ENCODE data around the gene MALL.

DNA sequence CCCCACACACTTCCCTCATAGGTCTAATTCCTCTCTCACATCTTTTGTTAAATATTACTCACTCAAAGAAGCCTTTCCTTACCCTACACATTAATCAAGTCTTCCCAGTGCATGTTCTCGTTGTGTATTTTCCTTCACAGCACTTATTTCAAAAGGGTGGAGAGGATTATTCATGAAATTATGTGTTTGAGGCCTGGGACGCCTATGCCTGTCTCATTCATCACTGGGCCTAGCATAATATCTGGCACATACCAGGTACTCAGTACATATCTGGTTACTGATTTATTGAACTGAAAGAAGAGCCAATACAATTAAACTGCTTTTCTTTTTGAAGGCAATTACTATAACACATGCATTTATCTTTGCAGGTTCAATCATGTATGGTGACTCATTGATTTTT lies 15.1 kb upstream of the MALL start:
- TF ChIP-seq NANOG (IDR thresholded peaks at IDR 0.05; ENCODE audit: borderline replicate concordance) (no peak), EZH2 (IDR thresholded peaks at IDR 0.05; ENCODE audit: low read depth, unreplicated experiment) (no peak), POLR2AphosphoS5 (IDR thresholded peaks at IDR 0.05; ENCODE audit: low read depth) (no peak), EZH2phosphoT487 (IDR thresholded peaks at IDR 0.05; ENCODE audit: unreplicated experiment) (no peak), JUNB (IDR thresholded peaks at IDR 0.05; ENCODE audit: unreplicated experiment) (no peak), CREB1 (CRISPR knock-in tag; IDR thresholded peaks at IDR 0.05; ENCODE audit: low read depth) (no peak)
- TF ChIP-seq, protein P1, sequence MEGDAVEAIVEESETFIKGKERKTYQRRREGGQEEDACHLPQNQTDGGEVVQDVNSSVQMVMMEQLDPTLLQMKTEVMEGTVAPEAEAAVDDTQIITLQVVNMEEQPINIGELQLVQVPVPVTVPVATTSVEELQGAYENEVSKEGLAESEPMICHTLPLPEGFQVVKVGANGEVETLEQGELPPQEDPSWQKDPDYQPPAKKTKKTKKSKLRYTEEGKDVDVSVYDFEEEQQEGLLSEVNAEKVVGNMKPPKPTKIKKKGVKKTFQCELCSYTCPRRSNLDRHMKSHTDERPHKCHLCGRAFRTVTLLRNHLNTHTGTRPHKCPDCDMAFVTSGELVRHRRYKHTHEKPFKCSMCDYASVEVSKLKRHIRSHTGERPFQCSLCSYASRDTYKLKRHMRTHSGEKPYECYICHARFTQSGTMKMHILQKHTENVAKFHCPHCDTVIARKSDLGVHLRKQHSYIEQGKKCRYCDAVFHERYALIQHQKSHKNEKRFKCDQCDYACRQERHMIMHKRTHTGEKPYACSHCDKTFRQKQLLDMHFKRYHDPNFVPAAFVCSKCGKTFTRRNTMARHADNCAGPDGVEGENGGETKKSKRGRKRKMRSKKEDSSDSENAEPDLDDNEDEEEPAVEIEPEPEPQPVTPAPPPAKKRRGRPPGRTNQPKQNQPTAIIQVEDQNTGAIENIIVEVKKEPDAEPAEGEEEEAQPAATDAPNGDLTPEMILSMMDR (conservative IDR thresholded peaks at IDR 0.05; ENCODE audit: low read depth in 2 of 2) = no peak
- TF ChIP-seq, protein P2, sequence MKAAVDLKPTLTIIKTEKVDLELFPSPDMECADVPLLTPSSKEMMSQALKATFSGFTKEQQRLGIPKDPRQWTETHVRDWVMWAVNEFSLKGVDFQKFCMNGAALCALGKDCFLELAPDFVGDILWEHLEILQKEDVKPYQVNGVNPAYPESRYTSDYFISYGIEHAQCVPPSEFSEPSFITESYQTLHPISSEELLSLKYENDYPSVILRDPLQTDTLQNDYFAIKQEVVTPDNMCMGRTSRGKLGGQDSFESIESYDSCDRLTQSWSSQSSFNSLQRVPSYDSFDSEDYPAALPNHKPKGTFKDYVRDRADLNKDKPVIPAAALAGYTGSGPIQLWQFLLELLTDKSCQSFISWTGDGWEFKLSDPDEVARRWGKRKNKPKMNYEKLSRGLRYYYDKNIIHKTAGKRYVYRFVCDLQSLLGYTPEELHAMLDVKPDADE (IDR thresholded peaks at IDR 0.05) = no peak
- TF ChIP-seq, protein P3, sequence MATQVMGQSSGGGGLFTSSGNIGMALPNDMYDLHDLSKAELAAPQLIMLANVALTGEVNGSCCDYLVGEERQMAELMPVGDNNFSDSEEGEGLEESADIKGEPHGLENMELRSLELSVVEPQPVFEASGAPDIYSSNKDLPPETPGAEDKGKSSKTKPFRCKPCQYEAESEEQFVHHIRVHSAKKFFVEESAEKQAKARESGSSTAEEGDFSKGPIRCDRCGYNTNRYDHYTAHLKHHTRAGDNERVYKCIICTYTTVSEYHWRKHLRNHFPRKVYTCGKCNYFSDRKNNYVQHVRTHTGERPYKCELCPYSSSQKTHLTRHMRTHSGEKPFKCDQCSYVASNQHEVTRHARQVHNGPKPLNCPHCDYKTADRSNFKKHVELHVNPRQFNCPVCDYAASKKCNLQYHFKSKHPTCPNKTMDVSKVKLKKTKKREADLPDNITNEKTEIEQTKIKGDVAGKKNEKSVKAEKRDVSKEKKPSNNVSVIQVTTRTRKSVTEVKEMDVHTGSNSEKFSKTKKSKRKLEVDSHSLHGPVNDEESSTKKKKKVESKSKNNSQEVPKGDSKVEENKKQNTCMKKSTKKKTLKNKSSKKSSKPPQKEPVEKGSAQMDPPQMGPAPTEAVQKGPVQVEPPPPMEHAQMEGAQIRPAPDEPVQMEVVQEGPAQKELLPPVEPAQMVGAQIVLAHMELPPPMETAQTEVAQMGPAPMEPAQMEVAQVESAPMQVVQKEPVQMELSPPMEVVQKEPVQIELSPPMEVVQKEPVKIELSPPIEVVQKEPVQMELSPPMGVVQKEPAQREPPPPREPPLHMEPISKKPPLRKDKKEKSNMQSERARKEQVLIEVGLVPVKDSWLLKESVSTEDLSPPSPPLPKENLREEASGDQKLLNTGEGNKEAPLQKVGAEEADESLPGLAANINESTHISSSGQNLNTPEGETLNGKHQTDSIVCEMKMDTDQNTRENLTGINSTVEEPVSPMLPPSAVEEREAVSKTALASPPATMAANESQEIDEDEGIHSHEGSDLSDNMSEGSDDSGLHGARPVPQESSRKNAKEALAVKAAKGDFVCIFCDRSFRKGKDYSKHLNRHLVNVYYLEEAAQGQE (IDR thresholded peaks at IDR 0.05; ENCODE audit: unreplicated experiment) = no peak

All from GM23338 (cell line).